PC-9 (cell line): ENCODE measurements around the gene CRB2. TPM values are rescaled to one million over a fixed set of nuclear protein-coding genes. Genes with fewer than 3 reads are reported as not detected.

Experiments
- BruUV-seq: library from RNA; stranded (reverse); fragments of 400-500 nt; replicated peaks from 2 replicates; lab custom pipeline; 2021; lab: Mats Ljungman, UMichigan
- CTCF ChIA-PET: fragments of 300-600 bp; sonication (Branson Sonifier 250); formaldehyde crosslinking; loops from one replicate; lab custom pipeline; 2022; ENCODE audit warnings: antibody characterized with exemption; lab: Charles Lee
- POLR2A ChIA-PET: fragments of 300-600 bp; sonication (Branson Sonifier 250); formaldehyde crosslinking; loops from one replicate; lab custom pipeline; 2022; ENCODE audit warnings: antibody characterized with exemption; ENCODE audit not compliant: unreplicated experiment; lab: Charles Lee
- DNase-seq, 2 experiments: peaks; one replicate each; pipeline versions ENCODE4 v3.0.0 to v3.0.0-alpha.2; 2015 to 2022; ENCODE audit warnings: mixed read lengths in 1 of 2
- H2AFZ ChIP-seq: fragments of 200-600 bp; sonication (generic); 2 replicates; pipeline ENCODE4 v1.8.1; 2017; ENCODE audit warnings: antibody characterized with exemption
- H3F3A ChIP-seq: fragments of 200-600 bp; sonication (generic); 2 replicates; pipeline ENCODE4 v1.8.1; 2017; ENCODE audit warnings: antibody characterized with exemption, mild to moderate bottlenecking, low read depth; ENCODE audit not compliant: insufficient read depth
- H3K27ac ChIP-seq: fragments of 200-600 bp; sonication (generic); 2 replicates; pipeline ENCODE4 v1.6.1; 2016; ENCODE audit warnings: mixed run types
- H3K27me3 ChIP-seq: fragments of 200-600 bp; sonication (generic); 2 replicates; pipeline ENCODE4 v1.6.1; 2016; ENCODE audit warnings: low read depth, mixed run types; ENCODE audit not compliant: insufficient read depth
- H3K36me3 ChIP-seq: fragments of 200-600 bp; sonication (generic); 2 replicates; pipeline ENCODE4 v1.6.1; 2016; ENCODE audit warnings: low read depth, mixed run types
- H3K4me1 ChIP-seq: fragments of 200-600 bp; sonication (generic); replicated peaks from 2 replicates; pipeline ENCODE4 v1.6.1; 2016; ENCODE audit warnings: mixed run types; ENCODE audit not compliant: insufficient read depth
- H3K4me2 ChIP-seq: fragments of 200-600 bp; sonication (generic); 2 replicates; pipeline ENCODE4 v1.6.1; 2017; ENCODE audit warnings: mixed run types
- H3K4me3 ChIP-seq: fragments of 200-600 bp; sonication (generic); 2 replicates; pipeline ENCODE4 v1.6.1; 2016; ENCODE audit warnings: mixed run types
- H3K79me2 ChIP-seq: fragments of 200-600 bp; sonication (generic); 2 replicates; pipeline ENCODE4 v1.6.1; 2017; ENCODE audit warnings: low read depth, mixed run types
- H3K9me2 ChIP-seq: fragments of 200-600 bp; sonication (generic); 2 replicates; pipeline ENCODE4 v1.8.1; 2017; ENCODE audit warnings: mild to moderate bottlenecking; ENCODE audit not compliant: insufficient read depth
- H3K9me3 ChIP-seq: fragments of 200-600 bp; sonication (generic); 2 replicates; pipeline ENCODE4 v1.8.1; 2016; ENCODE audit warnings: low read depth; ENCODE audit not compliant: insufficient read depth
- H4K20me1 ChIP-seq: fragments of 200-600 bp; sonication (generic); 2 replicates; pipeline ENCODE4 v1.8.1; 2017; ENCODE audit not compliant: insufficient read depth
- EZH2 ChIP-seq: fragments of 200-600 bp; sonication (generic); IDR thresholded peaks from 2 replicates; pipeline ENCODE4 v1.8.0; 2017; ENCODE audit warnings: antibody characterized with exemption, low read depth
- intact Hi-C: fragments of 100-400 bp; cut with micrococcal nuclease; formaldehyde crosslinking; loops from one replicate; pipeline ENCODE4 v1.10.0; 2022; ENCODE audit not compliant: unreplicated experiment
- total RNA-seq: library from RNA; stranded (reverse); gene quantifications from 2 replicates; pipeline ENCODE4 v1.2.3, GENCODE V29; 2021
- TF ChIP-seq, protein P1 (sequence below): fragments of 200-600 bp; sonication (generic); conservative IDR thresholded peaks from 2 replicates; pipeline ENCODE4 v1.6.1; 2017; ENCODE audit warnings: mixed run types, antibody characterized with exemption, mild to moderate bottlenecking, moderate library complexity

Gene CRB2
- total RNA-seq, 1 experiment from 2014 or later: not detected

DNA sequence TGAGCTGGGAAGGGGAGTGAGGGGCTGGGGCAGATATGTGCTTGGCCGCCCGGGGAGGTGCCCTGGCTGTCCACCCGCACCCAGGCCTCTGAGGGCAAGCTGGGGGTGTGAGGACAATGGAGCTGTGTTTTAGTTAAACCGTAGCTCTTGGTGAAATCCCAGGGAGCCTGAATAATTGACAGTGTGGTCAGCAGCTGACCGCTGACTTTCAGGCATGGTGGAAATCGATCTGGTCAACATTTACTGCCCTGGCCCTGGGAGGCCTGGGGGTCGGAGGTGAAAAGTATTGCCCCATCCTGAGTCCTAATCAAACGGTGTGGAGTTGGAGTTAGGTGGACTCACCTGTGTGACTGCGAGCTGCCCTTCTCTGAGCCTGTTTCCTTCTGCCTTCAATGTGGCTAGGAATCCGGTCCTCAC lies 31.2 kb upstream of the CRB2 start:
- no peak overlapping the region for H2AFZ ChIP-seq
- DNase-seq: no peak
- CTCF ChIA-PET: no interaction called here
- H3K4me3 ChIP-seq: no peak overlapping the region
- H3K4me1 ChIP-seq: peaks cover 31% of the 10 kb centered on the region
- H3K27me3 ChIP-seq: no peaks in the 10 kb centered on the region
- no TSS peak for BruUV-seq
- H3K9me3 ChIP-seq: no peaks in the 10 kb centered on the region
- POLR2A ChIA-PET: no interaction called here
- no peaks in the 10 kb centered on the region for H3K79me2 ChIP-seq
- H3K36me3 ChIP-seq: no peaks in the 10 kb centered on the region
- H3K27ac ChIP-seq: no peak overlapping the region
- peaks cover 15% of the 10 kb centered on the region; the same call in 1 of the 2 replicates for H3F3A ChIP-seq
- no peak for TF ChIP-seq EZH2
- TF ChIP-seq, protein P1, sequence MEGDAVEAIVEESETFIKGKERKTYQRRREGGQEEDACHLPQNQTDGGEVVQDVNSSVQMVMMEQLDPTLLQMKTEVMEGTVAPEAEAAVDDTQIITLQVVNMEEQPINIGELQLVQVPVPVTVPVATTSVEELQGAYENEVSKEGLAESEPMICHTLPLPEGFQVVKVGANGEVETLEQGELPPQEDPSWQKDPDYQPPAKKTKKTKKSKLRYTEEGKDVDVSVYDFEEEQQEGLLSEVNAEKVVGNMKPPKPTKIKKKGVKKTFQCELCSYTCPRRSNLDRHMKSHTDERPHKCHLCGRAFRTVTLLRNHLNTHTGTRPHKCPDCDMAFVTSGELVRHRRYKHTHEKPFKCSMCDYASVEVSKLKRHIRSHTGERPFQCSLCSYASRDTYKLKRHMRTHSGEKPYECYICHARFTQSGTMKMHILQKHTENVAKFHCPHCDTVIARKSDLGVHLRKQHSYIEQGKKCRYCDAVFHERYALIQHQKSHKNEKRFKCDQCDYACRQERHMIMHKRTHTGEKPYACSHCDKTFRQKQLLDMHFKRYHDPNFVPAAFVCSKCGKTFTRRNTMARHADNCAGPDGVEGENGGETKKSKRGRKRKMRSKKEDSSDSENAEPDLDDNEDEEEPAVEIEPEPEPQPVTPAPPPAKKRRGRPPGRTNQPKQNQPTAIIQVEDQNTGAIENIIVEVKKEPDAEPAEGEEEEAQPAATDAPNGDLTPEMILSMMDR: no peak
- H3K9me2 ChIP-seq: no peaks in the 10 kb centered on the region
- no peaks in the 10 kb centered on the region for H4K20me1 ChIP-seq
- intact Hi-C loops: no loop called here
- H3K4me2 ChIP-seq: no peak overlapping the region

DNA sequence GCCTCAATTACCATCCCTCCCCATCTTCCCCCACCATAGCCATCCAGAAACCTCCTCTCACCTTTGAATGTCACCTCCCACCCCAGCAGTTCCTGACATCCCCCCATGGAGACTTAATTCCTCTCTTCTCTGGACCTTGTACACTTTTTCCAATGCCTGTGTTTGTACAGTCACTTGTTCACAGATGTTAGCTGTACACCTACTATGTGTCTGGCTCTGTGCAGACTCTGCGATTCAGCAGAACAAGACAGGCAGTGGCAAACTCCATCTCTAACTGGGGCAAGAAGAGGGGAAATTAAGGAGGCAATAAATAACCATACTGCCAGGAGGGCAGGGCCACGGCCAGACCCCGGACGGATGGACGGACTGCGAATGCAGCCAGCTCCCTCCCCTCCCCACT lies 29.8 kb upstream of the CRB2 start:
- Histone ChIP-seq H3K27me3 (no peaks in the 10 kb centered on the region), H3K36me3 (no peaks in the 10 kb centered on the region), H3K27ac (no peak overlapping the region), H3K9me2 (no peaks in the 10 kb centered on the region), H4K20me1 (no peaks in the 10 kb centered on the region), H2AFZ (no peak overlapping the region), H3F3A (peaks cover 15% of the 10 kb centered on the region; the same call in 1 of the 2 replicates), H3K79me2 (no peaks in the 10 kb centered on the region), H3K9me3 (no peaks in the 10 kb centered on the region), H3K4me1 (peaks cover 31% of the 10 kb centered on the region), H3K4me2 (no peak overlapping the region), H3K4me3 (no peak overlapping the region)
- CTCF ChIA-PET: interaction anchor here (0.6 kb wide), 1 partner anchor 300 kb away, joined by 4 read pairs; no protein-coding TSS in a partner anchor
- intact Hi-C loops: no loop called here
- POLR2A ChIA-PET: interaction anchor here (0.7 kb wide), 1 partner anchor 111 kb away, joined by 5 read pairs; no protein-coding TSS in a partner anchor
- no TSS peak for BruUV-seq
- no peak for DNase-seq
- no peak for TF ChIP-seq EZH2
- TF ChIP-seq, protein P1: no peak

DNA sequence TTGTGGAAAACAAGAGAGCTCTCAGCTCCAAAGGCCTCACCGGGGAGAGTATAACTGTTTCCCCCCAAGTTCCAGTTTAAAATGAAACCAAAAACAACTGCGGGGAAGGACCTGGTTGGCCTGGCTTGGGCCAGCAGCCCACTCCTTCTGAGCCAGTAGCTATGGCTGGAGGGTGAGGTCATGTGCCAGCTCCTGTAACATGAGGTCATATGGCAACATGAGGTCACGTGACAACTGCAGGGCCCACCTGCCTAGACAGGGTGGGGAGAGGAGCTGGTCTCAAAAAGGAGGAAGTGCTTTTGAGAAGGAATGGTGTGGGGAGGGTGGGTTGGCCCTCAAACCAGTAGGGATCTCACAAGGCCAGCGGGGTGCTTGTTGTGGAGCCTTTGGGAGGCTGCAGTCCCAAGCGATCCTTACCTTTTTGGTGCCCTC lies 29.3 kb upstream of the CRB2 start:
- Histone ChIP-seq H3K27me3 (no peaks in the 10 kb centered on the region), H3K4me3 (no peak overlapping the region), H3K4me2 (no peak overlapping the region), H3F3A (peaks cover 15% of the 10 kb centered on the region; the same call in 1 of the 2 replicates), H4K20me1 (no peaks in the 10 kb centered on the region), H3K9me2 (no peaks in the 10 kb centered on the region), H3K4me1 (peaks cover 31% of the 10 kb centered on the region), H3K79me2 (no peaks in the 10 kb centered on the region), H3K9me3 (no peaks in the 10 kb centered on the region), H3K27ac (no peak overlapping the region; the same call in 1 of the 2 replicates), H3K36me3 (no peaks in the 10 kb centered on the region), H2AFZ (no peak overlapping the region; the same call in 1 of the 2 replicates)
- BruUV-seq: no TSS peak
- intact Hi-C loops: loop anchor here (1.0 kb wide), 1 partner anchor 58 kb away; the partner anchor contains the start of gene STRBP
- ChIA-PET CTCF (no interaction called here), POLR2A (interaction anchor here (0.7 kb wide), 1 partner anchor 112 kb away, joined by 5 read pairs; no protein-coding TSS in a partner anchor)
- DNase-seq: no peak
- TF ChIP-seq, protein P1: no peak
- no peak for TF ChIP-seq EZH2
